OCI-LY7 (cell line): ENCODE data around the gene CLK4. TPM values are rescaled to one million over a fixed set of nuclear protein-coding genes. Genes with fewer than 3 reads are reported as not detected.

ENCODE experiments used
- BruUV-seq: library from RNA; stranded (reverse); fragments of 400-500 nt; replicated peaks from 2 replicates; lab custom pipeline; 2021; lab: Mats Ljungman, UMichigan
- CTCF ChIA-PET: fragments of 300-600 bp; sonication (Branson Sonifier 250); formaldehyde crosslinking; loops from one replicate; lab custom pipeline; 2022; ENCODE audit warnings: antibody characterized with exemption; ENCODE audit not compliant: unreplicated experiment; lab: Charles Lee
- POLR2A ChIA-PET: fragments of 300-600 bp; sonication (Branson Sonifier 250); formaldehyde crosslinking; loops from one replicate; lab custom pipeline; 2022; ENCODE audit warnings: antibody characterized with exemption; lab: Charles Lee
- DNase-seq: peaks from one replicate; pipeline ENCODE4 v3.0.0-alpha.2; 2015; ENCODE audit warnings: low spot score
- H2AFZ ChIP-seq: fragments of 200-600 bp; sonication (generic), shearing (Covaris generic); 2 replicates; pipeline ENCODE4 v1.6.1; 2014; ENCODE audit warnings: mild to moderate bottlenecking, antibody characterized with exemption, low read length, moderate library complexity
- H3K27ac ChIP-seq: fragments of 200-600 bp; sonication (generic); 2 replicates; pipeline ENCODE4 v1.5.1; 2014; ENCODE audit warnings: mixed run types, low read depth, mild to moderate bottlenecking, moderate library complexity, low read length, inconsistent platforms; ENCODE audit not compliant: poor library complexity, severe bottlenecking
- H3K36me3 ChIP-seq: fragments of 200-600 bp; sonication (generic); 2 replicates; pipeline ENCODE4 v1.6.1; 2014; ENCODE audit warnings: mild to moderate bottlenecking, antibody characterized with exemption, low read length, moderate library complexity, mixed read lengths; ENCODE audit not compliant: insufficient read depth
- H3K4me1 ChIP-seq: fragments of 200-600 bp; sonication (generic); 2 replicates; pipeline ENCODE4 v1.5.1; 2014; ENCODE audit warnings: mild to moderate bottlenecking, low read length; ENCODE audit not compliant: insufficient read depth, poor library complexity, severe bottlenecking
- H3K4me2 ChIP-seq: fragments of 200-600 bp; sonication (generic); 2 replicates; pipeline ENCODE4 v1.6.1; 2014; ENCODE audit warnings: mild to moderate bottlenecking, low read length
- H3K4me3 ChIP-seq: fragments of 200-600 bp; sonication (generic); 2 replicates; pipeline ENCODE4 v1.5.1; 2014; ENCODE audit warnings: mild to moderate bottlenecking, low read depth, low read length; ENCODE audit not compliant: poor library complexity, severe bottlenecking
- H3K79me2 ChIP-seq: fragments of 200-600 bp; sonication (generic); 2 replicates; pipeline ENCODE4 v1.6.1; 2016; ENCODE audit warnings: low read depth, mild to moderate bottlenecking, low read length, moderate library complexity, mixed read lengths; ENCODE audit not compliant: insufficient read depth
- H3K9me2 ChIP-seq: fragments of 200-600 bp; sonication (generic); 2 replicates; pipeline ENCODE4 v1.6.1; 2016; ENCODE audit warnings: mild to moderate bottlenecking, low read length, mixed read lengths; ENCODE audit not compliant: insufficient read depth
- H3K9me3 ChIP-seq: fragments of 200-600 bp; sonication (generic); 2 replicates; pipeline ENCODE4 v1.6.1; 2014; ENCODE audit warnings: mild to moderate bottlenecking, mixed run types, low read length, mixed read lengths
- H4K20me1 ChIP-seq: fragments of 200-600 bp; sonication (generic); 2 replicates; pipeline ENCODE4 v1.6.1; 2014; ENCODE audit warnings: mild to moderate bottlenecking, antibody characterized with exemption, low read length, moderate library complexity, mixed read lengths; ENCODE audit not compliant: insufficient read depth
- EZH2phosphoT487 ChIP-seq: fragments of 200-600 bp; sonication (generic); IDR thresholded peaks from 2 replicates; pipeline ENCODE4 v1.6.1; 2018; ENCODE audit warnings: low read depth, borderline replicate concordance, mild to moderate bottlenecking, mixed run types, antibody characterized with exemption, low read length, moderate library complexity, mixed read lengths
- intact Hi-C: fragments of 100-400 bp; cut with micrococcal nuclease; formaldehyde crosslinking; loops from one replicate; pipeline ENCODE4 v1.10.0; 2022; ENCODE audit not compliant: unreplicated experiment
- total RNA-seq, 2 experiments: library from RNA; depleted of rRNA in 1 of 2; stranded (reverse); fragments of >200 nt in 1 of 2; shearing (Covaris generic) in 1 of 2; gene quantifications; 2 replicates each; pipeline ENCODE4 v1.2.3, GENCODE V29; 2014 to 2022
- TF ChIP-seq, protein P1 (sequence below): fragments of 200-600 bp; sonication (generic); conservative IDR thresholded peaks from 2 replicates; pipeline ENCODE4 v1.5.1; 2014; ENCODE audit warnings: mild to moderate bottlenecking, antibody characterized with exemption, low read length, moderate library complexity, mixed read lengths

CLK4 gene
- total RNA-seq, 2 experiments from 2014 or later = 32.6 to 37.4 TPM

DNA sequence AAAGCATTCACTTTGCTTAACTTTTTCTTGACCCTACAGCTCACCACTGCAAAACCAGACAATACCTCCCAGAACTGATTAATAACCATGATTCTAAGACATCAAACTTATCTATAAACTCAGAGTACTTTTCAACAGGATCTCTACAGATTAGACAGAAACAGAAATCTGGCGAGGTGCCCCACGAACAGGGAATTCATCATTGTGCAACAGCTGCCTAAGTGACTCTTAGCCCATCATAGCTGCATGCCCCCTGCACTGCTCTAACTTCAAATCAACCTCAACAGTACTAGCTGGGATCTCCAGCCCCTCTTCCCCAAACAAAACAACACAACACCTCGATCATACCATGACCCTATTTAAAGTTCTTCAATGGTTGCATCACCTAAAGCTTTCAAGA lies 20.6 kb downstream of the CLK4 start:
- Histone ChIP-seq H3K4me2 (no peak overlapping the region), H3K79me2 (no peaks in the 10 kb centered on the region), H3K36me3 (peaks cover 97% of the 10 kb centered on the region), H4K20me1 (no peaks in the 10 kb centered on the region), H3K9me3 (no peaks in the 10 kb centered on the region), H3K27ac (no peak overlapping the region), H3K9me2 (no peaks in the 10 kb centered on the region), H3K4me3 (no peak overlapping the region), H3K4me1 (no peaks in the 10 kb centered on the region), H2AFZ (no peak overlapping the region)
- DNase-seq = no peak
- intact Hi-C loops = no loop called here
- no TSS peak for BruUV-seq
- ChIA-PET POLR2A (interaction anchor here (1.4 to 1.6 kb wide), 2 partner anchors 12 to 20 kb away, joined by 3 to 5 read pairs; no protein-coding TSS in a partner anchor), CTCF (no interaction called here)
- TF ChIP-seq, protein P1, sequence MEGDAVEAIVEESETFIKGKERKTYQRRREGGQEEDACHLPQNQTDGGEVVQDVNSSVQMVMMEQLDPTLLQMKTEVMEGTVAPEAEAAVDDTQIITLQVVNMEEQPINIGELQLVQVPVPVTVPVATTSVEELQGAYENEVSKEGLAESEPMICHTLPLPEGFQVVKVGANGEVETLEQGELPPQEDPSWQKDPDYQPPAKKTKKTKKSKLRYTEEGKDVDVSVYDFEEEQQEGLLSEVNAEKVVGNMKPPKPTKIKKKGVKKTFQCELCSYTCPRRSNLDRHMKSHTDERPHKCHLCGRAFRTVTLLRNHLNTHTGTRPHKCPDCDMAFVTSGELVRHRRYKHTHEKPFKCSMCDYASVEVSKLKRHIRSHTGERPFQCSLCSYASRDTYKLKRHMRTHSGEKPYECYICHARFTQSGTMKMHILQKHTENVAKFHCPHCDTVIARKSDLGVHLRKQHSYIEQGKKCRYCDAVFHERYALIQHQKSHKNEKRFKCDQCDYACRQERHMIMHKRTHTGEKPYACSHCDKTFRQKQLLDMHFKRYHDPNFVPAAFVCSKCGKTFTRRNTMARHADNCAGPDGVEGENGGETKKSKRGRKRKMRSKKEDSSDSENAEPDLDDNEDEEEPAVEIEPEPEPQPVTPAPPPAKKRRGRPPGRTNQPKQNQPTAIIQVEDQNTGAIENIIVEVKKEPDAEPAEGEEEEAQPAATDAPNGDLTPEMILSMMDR = no peak
- TF ChIP-seq EZH2phosphoT487 = no peak

DNA sequence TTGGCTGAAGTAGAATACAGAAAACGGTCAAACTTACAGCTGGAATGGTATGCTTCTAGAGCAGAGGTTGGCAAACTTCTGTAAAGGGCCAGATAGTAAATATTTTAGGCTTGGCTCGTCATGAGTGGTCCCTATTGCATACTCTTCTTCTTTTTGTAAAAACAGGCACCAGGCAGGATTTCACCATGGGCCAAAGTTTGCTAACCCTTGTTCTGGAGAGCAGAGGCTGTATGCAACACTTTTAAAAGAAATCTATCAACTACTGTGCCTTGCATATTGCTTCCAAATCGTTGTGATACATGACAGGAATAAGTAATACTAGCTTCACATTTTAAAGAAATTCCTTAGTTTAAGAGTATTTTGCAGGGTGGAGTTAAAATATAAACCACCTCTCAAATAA lies 21.1 kb downstream of the CLK4 start:
- intact Hi-C loops = no loop called here
- TF ChIP-seq, protein P1 = no peak
- POLR2A ChIA-PET = interaction anchor here (1.4 to 1.6 kb wide), 2 partner anchors 13 to 19 kb away, joined by 3 to 5 read pairs; no protein-coding TSS in a partner anchor
- no peaks in the 10 kb centered on the region for H4K20me1 ChIP-seq
- no peak overlapping the region for H3K4me3 ChIP-seq
- H3K4me2 ChIP-seq = no peak overlapping the region
- no peaks in the 10 kb centered on the region for H3K79me2 ChIP-seq
- H3K27ac ChIP-seq = no peak overlapping the region
- no peaks in the 10 kb centered on the region for H3K4me1 ChIP-seq
- CTCF ChIA-PET = no interaction called here
- H2AFZ ChIP-seq = no peak overlapping the region
- BruUV-seq = no TSS peak
- peaks cover 97% of the 10 kb centered on the region for H3K36me3 ChIP-seq
- DNase-seq = no peak
- no peaks in the 10 kb centered on the region for H3K9me2 ChIP-seq
- no peaks in the 10 kb centered on the region for H3K9me3 ChIP-seq

DNA sequence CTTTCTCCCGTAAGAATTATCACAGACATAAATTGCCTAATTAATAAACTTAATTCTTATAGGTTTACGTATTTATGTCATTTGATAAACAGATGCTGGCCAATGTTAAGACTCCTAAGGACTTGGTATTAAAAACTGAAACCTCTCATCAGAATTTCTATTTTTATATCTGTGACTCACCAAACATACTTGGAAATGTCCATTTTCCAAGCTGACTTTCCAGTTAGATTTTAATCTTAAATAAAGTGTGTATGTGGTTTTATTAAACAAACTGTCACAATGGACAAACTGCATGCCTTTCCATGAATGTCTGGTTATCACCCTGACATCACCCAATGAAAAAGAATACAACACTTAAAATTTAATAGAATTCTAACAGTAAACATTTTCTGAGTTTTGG lies 24.1 kb downstream of the CLK4 start:
- no peak overlapping the region for H3K27ac ChIP-seq
- H2AFZ ChIP-seq = no peak overlapping the region
- peaks cover 95% of the 10 kb centered on the region for H3K36me3 ChIP-seq
- TF ChIP-seq, protein P1 = no peak
- no peak for TF ChIP-seq EZH2phosphoT487
- no peaks in the 10 kb centered on the region for H3K9me2 ChIP-seq
- H3K4me3 ChIP-seq = no peak overlapping the region
- BruUV-seq = no TSS peak
- ChIA-PET CTCF (no interaction called here), POLR2A (no interaction called here)
- H3K4me1 ChIP-seq = no peaks in the 10 kb centered on the region
- intact Hi-C loops = no loop called here
- DNase-seq = no peak
- no peak overlapping the region for H3K4me2 ChIP-seq
- no peaks in the 10 kb centered on the region for H3K79me2 ChIP-seq
- no peaks in the 10 kb centered on the region for H3K9me3 ChIP-seq
- no peaks in the 10 kb centered on the region for H4K20me1 ChIP-seq
